ENCODE results near the gene ABHD6. TPM values are rescaled to one million over a fixed set of nuclear protein-coding genes. Genes with fewer than 3 reads are reported as not detected.

The ABHD6 gene
- total RNA-seq, 1 experiment from 2014 or later: 6.5 TPM

DNA sequence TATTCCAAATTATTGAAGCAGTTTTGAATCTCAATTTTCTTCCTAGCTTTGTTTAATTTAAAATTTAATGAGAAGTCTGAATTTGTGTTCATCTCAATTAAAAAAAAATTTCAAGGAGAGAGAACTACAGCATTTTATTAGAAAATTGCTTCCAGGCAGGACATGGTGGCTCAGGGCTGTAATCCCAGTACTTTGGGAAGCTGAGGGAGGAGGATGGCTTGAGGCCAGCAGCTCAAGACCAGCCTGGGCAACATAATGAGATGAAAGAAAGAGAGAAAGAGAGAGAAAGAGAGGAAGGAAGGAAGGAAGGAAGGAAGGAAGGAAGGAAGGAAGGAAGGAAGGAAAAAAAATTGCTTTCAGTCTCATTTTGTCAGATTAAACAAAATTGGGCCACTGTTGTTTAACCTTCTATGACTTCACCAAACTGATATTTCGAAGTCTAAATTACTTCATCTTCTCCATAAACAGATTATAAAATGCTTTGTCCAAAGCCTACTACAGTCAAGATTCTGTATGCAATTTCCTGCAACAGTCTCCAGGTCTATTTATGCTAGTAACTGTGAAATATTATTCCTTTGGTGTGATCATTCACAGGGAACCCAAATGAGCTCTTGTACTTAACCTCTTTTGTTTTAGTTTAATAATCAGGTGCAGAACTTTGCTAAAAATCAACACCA, 6.6 kb upstream of the ABHD6 start:
- H3K9me3 ChIP-seq (ENCODE audit: insufficient read depth, low read depth): no peaks in the 10 kb centered on the region
- POLR2A ChIA-PET (ENCODE audit: unreplicated experiment): no interaction called here
- H4K20me1 ChIP-seq (ENCODE audit: insufficient read depth): no peaks in the 10 kb centered on the region
- no peak for DNase-seq
- TF ChIP-seq, protein P1, sequence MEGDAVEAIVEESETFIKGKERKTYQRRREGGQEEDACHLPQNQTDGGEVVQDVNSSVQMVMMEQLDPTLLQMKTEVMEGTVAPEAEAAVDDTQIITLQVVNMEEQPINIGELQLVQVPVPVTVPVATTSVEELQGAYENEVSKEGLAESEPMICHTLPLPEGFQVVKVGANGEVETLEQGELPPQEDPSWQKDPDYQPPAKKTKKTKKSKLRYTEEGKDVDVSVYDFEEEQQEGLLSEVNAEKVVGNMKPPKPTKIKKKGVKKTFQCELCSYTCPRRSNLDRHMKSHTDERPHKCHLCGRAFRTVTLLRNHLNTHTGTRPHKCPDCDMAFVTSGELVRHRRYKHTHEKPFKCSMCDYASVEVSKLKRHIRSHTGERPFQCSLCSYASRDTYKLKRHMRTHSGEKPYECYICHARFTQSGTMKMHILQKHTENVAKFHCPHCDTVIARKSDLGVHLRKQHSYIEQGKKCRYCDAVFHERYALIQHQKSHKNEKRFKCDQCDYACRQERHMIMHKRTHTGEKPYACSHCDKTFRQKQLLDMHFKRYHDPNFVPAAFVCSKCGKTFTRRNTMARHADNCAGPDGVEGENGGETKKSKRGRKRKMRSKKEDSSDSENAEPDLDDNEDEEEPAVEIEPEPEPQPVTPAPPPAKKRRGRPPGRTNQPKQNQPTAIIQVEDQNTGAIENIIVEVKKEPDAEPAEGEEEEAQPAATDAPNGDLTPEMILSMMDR (conservative IDR thresholded peaks at IDR 0.05): no peak
- TF ChIP-seq EZH2 (IDR thresholded peaks at IDR 0.05; ENCODE audit: low read depth): no peak
- H3F3A ChIP-seq (ENCODE audit: insufficient read depth, low read depth): no peaks in the 10 kb centered on the region
- H3K27ac ChIP-seq: no peak overlapping the region
- H3K27me3 ChIP-seq (ENCODE audit: insufficient read depth, low read depth): no peaks in the 10 kb centered on the region
- CTCF ChIA-PET: interaction anchor here (0.7 to 1.3 kb wide), 3 partner anchors 14 to 135 kb away, joined by 3 to 7 read pairs (median 6); no protein-coding TSS in a partner anchor
- intact Hi-C loops (cut with micrococcal nuclease; ENCODE audit: unreplicated experiment): no loop called here
- BruUV-seq (replicated peaks): no TSS peak
- H3K4me3 ChIP-seq: no peak overlapping the region
- H3K9me2 ChIP-seq (ENCODE audit: insufficient read depth): no peaks in the 10 kb centered on the region
- no peak overlapping the region for H2AFZ ChIP-seq
- no peaks in the 10 kb centered on the region for H3K36me3 ChIP-seq (ENCODE audit: low read depth)
- no peak overlapping the region for H3K4me2 ChIP-seq
- H3K4me1 ChIP-seq (replicated peaks; ENCODE audit: insufficient read depth): no peaks in the 10 kb centered on the region; the same call in 1 of the 2 replicates
- H3K79me2 ChIP-seq (ENCODE audit: low read depth): no peaks in the 10 kb centered on the region

DNA sequence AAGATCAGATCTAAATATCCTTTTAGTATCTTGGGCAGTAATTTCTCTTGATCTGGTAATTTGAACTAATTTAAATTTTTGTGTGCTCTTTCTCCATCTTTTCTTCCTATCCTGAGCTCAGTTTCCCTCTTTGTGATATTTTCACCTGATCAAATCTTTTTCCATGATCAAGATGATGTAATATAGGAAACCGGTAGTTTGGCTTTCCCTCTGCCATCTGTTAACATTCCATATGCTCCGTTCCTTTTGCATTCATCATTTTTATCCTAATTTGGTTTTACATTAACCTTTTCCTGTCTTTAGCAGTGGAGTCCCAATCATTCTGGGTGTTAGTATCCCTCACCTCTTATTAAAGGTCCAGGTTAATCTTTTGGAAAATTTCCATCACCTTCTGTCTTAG, 5.9 kb upstream of the ABHD6 start:
- H3K4me3 ChIP-seq: no peak overlapping the region
- no peak overlapping the region for H3K27ac ChIP-seq
- H4K20me1 ChIP-seq (ENCODE audit: insufficient read depth): no peaks in the 10 kb centered on the region
- no peaks in the 10 kb centered on the region for H3K79me2 ChIP-seq (ENCODE audit: low read depth)
- H3K36me3 ChIP-seq (ENCODE audit: low read depth): no peaks in the 10 kb centered on the region
- H3K9me3 ChIP-seq (ENCODE audit: insufficient read depth, low read depth): no peaks in the 10 kb centered on the region
- H3K4me1 ChIP-seq (replicated peaks; ENCODE audit: insufficient read depth): peaks cover 2% of the 10 kb centered on the region; the same call in 1 of the 2 replicates
- intact Hi-C loops (cut with micrococcal nuclease; ENCODE audit: unreplicated experiment): no loop called here
- TF ChIP-seq, protein P1 (conservative IDR thresholded peaks at IDR 0.05): no peak
- no peak for TF ChIP-seq EZH2 (IDR thresholded peaks at IDR 0.05; ENCODE audit: low read depth)
- no peaks in the 10 kb centered on the region for H3F3A ChIP-seq (ENCODE audit: insufficient read depth, low read depth)
- no peak overlapping the region for H2AFZ ChIP-seq
- no peak for DNase-seq
- H3K4me2 ChIP-seq: no peak overlapping the region
- CTCF ChIA-PET: no interaction called here
- no peaks in the 10 kb centered on the region for H3K9me2 ChIP-seq (ENCODE audit: insufficient read depth)
- no TSS peak for BruUV-seq (replicated peaks)
- no peaks in the 10 kb centered on the region for H3K27me3 ChIP-seq (ENCODE audit: insufficient read depth, low read depth)
- POLR2A ChIA-PET (ENCODE audit: unreplicated experiment): no interaction called here

DNA sequence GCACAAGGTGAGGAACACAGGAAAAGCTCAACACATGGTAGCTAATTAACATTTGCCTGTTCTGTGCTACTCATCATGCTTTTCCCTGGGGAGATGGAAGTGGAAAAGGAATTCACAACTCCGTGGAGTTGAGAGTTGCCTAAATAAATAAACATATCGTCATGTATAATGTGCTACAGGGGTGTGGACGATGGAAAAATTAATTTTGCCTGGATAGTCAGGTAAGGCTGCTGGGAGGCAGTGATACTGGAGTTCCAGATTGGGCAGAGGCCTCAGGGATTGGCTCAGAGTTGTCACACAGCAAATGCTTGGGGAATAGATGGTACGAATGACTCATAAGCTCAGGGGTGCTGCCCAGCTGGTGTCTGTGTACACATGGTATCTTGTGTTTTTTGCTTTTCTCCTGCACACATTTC, 3.1 kb upstream of the ABHD6 start:
- H3K9me2 ChIP-seq (ENCODE audit: insufficient read depth): no peaks in the 10 kb centered on the region
- H3K4me2 ChIP-seq: no peak overlapping the region
- POLR2A ChIA-PET (ENCODE audit: unreplicated experiment): interaction anchor here (0.5 kb wide), 1 partner anchor 47 kb away, joined by 4 read pairs; no protein-coding TSS in a partner anchor

More for the DNA sequence above, 3.1 kb upstream of the ABHD6 start:
- Histone ChIP-seq H3K9me3 (ENCODE audit: insufficient read depth, low read depth) (no peaks in the 10 kb centered on the region), H3K36me3 (ENCODE audit: low read depth) (no peaks in the 10 kb centered on the region), H3K4me3 (no peak overlapping the region), H4K20me1 (ENCODE audit: insufficient read depth) (no peaks in the 10 kb centered on the region), H3K27ac (no peak overlapping the region), H3K79me2 (ENCODE audit: low read depth) (peaks cover 13% of the 10 kb centered on the region), H3K4me1 (replicated peaks; ENCODE audit: insufficient read depth) (peaks cover 18% of the 10 kb centered on the region; the same call in 1 of the 2 replicates), H2AFZ (no peak overlapping the region), H3F3A (ENCODE audit: insufficient read depth, low read depth) (no peaks in the 10 kb centered on the region), H3K27me3 (ENCODE audit: insufficient read depth, low read depth) (no peaks in the 10 kb centered on the region)
- TF ChIP-seq, protein P1 (conservative IDR thresholded peaks at IDR 0.05): no peak
- no peak for TF ChIP-seq EZH2 (IDR thresholded peaks at IDR 0.05; ENCODE audit: low read depth)
- DNase-seq: no peak
- intact Hi-C loops (cut with micrococcal nuclease; ENCODE audit: unreplicated experiment): no loop called here
- BruUV-seq (replicated peaks): no TSS peak
- CTCF ChIA-PET: no interaction called here
